SK-N-SH treated with all-trans-retinoic acid at 6 μM for 48 hours (cell line): ENCODE results near the gene SREBF2.

Experiments
- PATZ1 ChIP-seq: fragments of 250-450 bp; sonication (Bioruptor Pico); IDR thresholded peaks from 2 replicates; pipeline ENCODE4 v1.8.0; 2020; ENCODE audit warnings: mild to moderate bottlenecking, moderate library complexity, borderline replicate concordance
- POU6F1 ChIP-seq: fragments of 250-450 bp; sonication (Bioruptor Pico); IDR thresholded peaks from 2 replicates; pipeline ENCODE4 v1.8.0; 2021; ENCODE audit warnings: low read depth, mild to moderate bottlenecking, moderate library complexity, borderline replicate concordance
- PPARA ChIP-seq: fragments of 250-450 bp; sonication (Bioruptor Pico); IDR thresholded peaks from 2 replicates; pipeline ENCODE4 v1.5.0; 2020; ENCODE audit warnings: mild to moderate bottlenecking, borderline replicate concordance
- RARB ChIP-seq: fragments of 250-450 bp; sonication (Bioruptor Pico); IDR thresholded peaks from 2 replicates; pipeline ENCODE4 v1.8.0; 2021; ENCODE audit warnings: mild to moderate bottlenecking, moderate library complexity
- SNAI2 ChIP-seq: fragments of 250-450 bp; sonication (Bioruptor Pico); IDR thresholded peaks from 2 replicates; pipeline ENCODE4 v1.5.0; 2020; ENCODE audit warnings: mild to moderate bottlenecking, moderate library complexity
- TOX ChIP-seq: fragments of 250-450 bp; sonication (Bioruptor Pico); IDR thresholded peaks from 2 replicates; pipeline ENCODE4 v1.8.0; 2021; ENCODE audit warnings: mild to moderate bottlenecking, moderate library complexity, borderline replicate concordance
- ZC3H10 ChIP-seq: fragments of 250-450 bp; sonication (Bioruptor Pico); IDR thresholded peaks from 2 replicates; pipeline ENCODE4 v1.5.1; 2021; ENCODE audit warnings: mild to moderate bottlenecking, moderate library complexity
- ZFP3 ChIP-seq: fragments of 250-450 bp; sonication (Bioruptor Pico); IDR thresholded peaks from 2 replicates; pipeline ENCODE4 v1.5.0; 2020; ENCODE audit warnings: mild to moderate bottlenecking, moderate library complexity
- ZFP30 ChIP-seq: fragments of 450-650 bp; formaldehyde crosslinking; IDR thresholded peaks from 2 replicates; pipeline ENCODE4 v1.5.0; 2022; ENCODE audit warnings: mild to moderate bottlenecking, moderate library complexity
- TF ChIP-seq, protein P1 (sequence below): fragments of 250-450 bp; sonication (Bioruptor Pico); IDR thresholded peaks from 2 replicates; pipeline ENCODE4 v1.5.1; 2021; ENCODE audit warnings: mild to moderate bottlenecking, moderate library complexity

GRCh38 chr22:41805639-41806038 is 27.3 kb upstream of the SREBF2 start:
- TF ChIP-seq ZFP3 (CRISPR knock-in tag) = no peak
- TF ChIP-seq PATZ1 (CRISPR knock-in tag) = no peak
- no peak for TF ChIP-seq ZFP30 (CRISPR knock-in tag)
- no peak for TF ChIP-seq ZC3H10
- no peak for TF ChIP-seq TOX (CRISPR knock-in tag)
- TF ChIP-seq, protein P1, sequence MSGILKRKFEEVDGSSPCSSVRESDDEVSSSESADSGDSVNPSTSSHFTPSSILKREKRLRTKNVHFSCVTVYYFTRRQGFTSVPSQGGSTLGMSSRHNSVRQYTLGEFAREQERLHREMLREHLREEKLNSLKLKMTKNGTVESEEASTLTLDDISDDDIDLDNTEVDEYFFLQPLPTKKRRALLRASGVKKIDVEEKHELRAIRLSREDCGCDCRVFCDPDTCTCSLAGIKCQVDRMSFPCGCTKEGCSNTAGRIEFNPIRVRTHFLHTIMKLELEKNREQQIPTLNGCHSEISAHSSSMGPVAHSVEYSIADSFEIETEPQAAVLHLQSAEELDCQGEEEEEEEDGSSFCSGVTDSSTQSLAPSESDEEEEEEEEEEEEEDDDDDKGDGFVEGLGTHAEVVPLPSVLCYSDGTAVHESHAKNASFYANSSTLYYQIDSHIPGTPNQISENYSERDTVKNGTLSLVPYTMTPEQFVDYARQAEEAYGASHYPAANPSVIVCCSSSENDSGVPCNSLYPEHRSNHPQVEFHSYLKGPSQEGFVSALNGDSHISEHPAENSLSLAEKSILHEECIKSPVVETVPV (CRISPR knock-in tag) = no peak
- no peak for TF ChIP-seq SNAI2
- no peak for TF ChIP-seq PPARA (CRISPR knock-in tag)
- no peak for TF ChIP-seq POU6F1 (CRISPR knock-in tag)
- no peak for TF ChIP-seq RARB (CRISPR knock-in tag)
